H1 (cell line): ENCODE data around the gene STIM1.

Experiments used
- BACH1 ChIP-seq: IDR thresholded peaks from 2 replicates; pipeline ENCODE4 v1.6.1; 2012; ENCODE audit warnings: low read length, improper control_type of control experiment
- BRCA1 ChIP-seq: IDR thresholded peaks from 2 replicates; pipeline ENCODE4 v1.6.1; 2012; ENCODE audit warnings: low read depth, low read length, improper control_type of control experiment
- CHD1 ChIP-seq: IDR thresholded peaks from 2 replicates; pipeline ENCODE4 v1.6.1; 2012; ENCODE audit warnings: low read depth, low read length, improper control_type of control experiment
- EGR1 ChIP-seq: IDR thresholded peaks from 2 replicates; pipeline ENCODE4 v1.6.1; 2011; ENCODE audit warnings: low read depth, low read length, borderline replicate concordance
- HDAC2 ChIP-seq, 2 experiments: fragments of 300-600 bp in 1 of 2; sonication (generic) in 1 of 2; IDR thresholded peaks; 2 replicates each; pipeline ENCODE4 v1.6.1; 2011 to 2012; ENCODE audit warnings: low read depth in 2 of 2, low read length in 2 of 2, mild to moderate bottlenecking in 2 of 2, moderate library complexity in 2 of 2, borderline replicate concordance in 1 of 2, inconsistent platforms in 1 of 2
- HDAC6 ChIP-seq: IDR thresholded peaks from one replicate; pipeline ENCODE4 v1.7.1; 2012; ENCODE audit warnings: low read depth, mild to moderate bottlenecking, inconsistent platforms, low read length, moderate library complexity
- JUN ChIP-seq: IDR thresholded peaks from 2 replicates; pipeline ENCODE4 v1.6.1; 2011; ENCODE audit warnings: low read depth, mild to moderate bottlenecking, improper control_type of control experiment, low read length
- POLR2A ChIP-seq, 2 experiments: IDR thresholded peaks; 1 replicate in 1 of 2; 2 replicates in 1 of 2; pipeline ENCODE4 v1.6.1; 2011; ENCODE audit warnings: low read depth in 2 of 2, low read length in 2 of 2, mild to moderate bottlenecking in 2 of 2; ENCODE audit errors: control extremely low read depth in 1 of 2
- SRF ChIP-seq: IDR thresholded peaks from 2 replicates; pipeline ENCODE4 v1.6.1; 2011; ENCODE audit warnings: mild to moderate bottlenecking, low read depth, low read length, moderate library complexity
- TF ChIP-seq, protein P1 (sequence below), 3 experiments: IDR thresholded peaks; 1 replicate in 2 of 3; 2 replicates in 1 of 3; pipeline versions ENCODE4 v1.5.1 to v1.6.1; 2011; ENCODE audit warnings: low read length in 3 of 3, mild to moderate bottlenecking in 3 of 3, inconsistent platforms in 2 of 3, low read depth in 1 of 3, moderate library complexity in 1 of 3; ENCODE audit not compliant: insufficient read depth in 1 of 3; ENCODE audit errors: control extremely low read depth in 1 of 3
- TF ChIP-seq, protein P2 (sequence below): IDR thresholded peaks from 2 replicates; pipeline ENCODE4 v1.6.1; 2011; ENCODE audit warnings: low read depth, mild to moderate bottlenecking, low read length; ENCODE audit not compliant: insufficient read depth
- TF ChIP-seq, protein P3 (sequence below): IDR thresholded peaks from 2 replicates; pipeline ENCODE4 v1.6.1; 2012; ENCODE audit warnings: inconsistent platforms

DNA sequence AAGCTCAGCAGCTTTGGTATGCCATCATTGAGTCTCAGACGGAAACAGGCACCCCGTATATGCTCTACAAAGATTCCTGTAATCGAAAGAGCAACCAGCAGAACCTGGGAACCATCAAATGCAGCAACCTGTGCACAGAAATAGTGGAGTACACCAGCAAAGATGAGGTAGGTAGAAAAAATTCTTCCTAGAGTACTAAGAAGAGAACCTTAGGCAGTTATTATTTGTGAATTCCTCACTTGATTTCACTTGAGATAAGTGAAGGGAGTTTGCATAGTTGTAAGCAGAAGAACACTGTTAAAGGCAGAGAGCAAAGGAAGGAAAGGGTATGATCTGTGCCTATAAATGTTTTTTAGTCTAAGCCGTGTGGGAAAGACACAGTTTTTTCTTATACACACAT lies 267.8 kb downstream of the STIM1 start:
- TF ChIP-seq, protein P1, sequence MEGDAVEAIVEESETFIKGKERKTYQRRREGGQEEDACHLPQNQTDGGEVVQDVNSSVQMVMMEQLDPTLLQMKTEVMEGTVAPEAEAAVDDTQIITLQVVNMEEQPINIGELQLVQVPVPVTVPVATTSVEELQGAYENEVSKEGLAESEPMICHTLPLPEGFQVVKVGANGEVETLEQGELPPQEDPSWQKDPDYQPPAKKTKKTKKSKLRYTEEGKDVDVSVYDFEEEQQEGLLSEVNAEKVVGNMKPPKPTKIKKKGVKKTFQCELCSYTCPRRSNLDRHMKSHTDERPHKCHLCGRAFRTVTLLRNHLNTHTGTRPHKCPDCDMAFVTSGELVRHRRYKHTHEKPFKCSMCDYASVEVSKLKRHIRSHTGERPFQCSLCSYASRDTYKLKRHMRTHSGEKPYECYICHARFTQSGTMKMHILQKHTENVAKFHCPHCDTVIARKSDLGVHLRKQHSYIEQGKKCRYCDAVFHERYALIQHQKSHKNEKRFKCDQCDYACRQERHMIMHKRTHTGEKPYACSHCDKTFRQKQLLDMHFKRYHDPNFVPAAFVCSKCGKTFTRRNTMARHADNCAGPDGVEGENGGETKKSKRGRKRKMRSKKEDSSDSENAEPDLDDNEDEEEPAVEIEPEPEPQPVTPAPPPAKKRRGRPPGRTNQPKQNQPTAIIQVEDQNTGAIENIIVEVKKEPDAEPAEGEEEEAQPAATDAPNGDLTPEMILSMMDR (IDR thresholded peaks at IDR 0.05; ENCODE audit: control extremely low read depth in 1 of 3, insufficient read depth in 1 of 3, low read depth in 1 of 3, low read length in 3 of 3), result no peak
- TF ChIP-seq HDAC2 (IDR thresholded peaks at IDR 0.05; ENCODE audit: borderline replicate concordance in 1 of 2, low read depth in 2 of 2, low read length in 2 of 2), result no peak
- no peak for TF ChIP-seq BACH1
- TF ChIP-seq CHD1, result no peak
- no peak for TF ChIP-seq SRF
- TF ChIP-seq POLR2A (IDR thresholded peaks at IDR 0.05; ENCODE audit: control extremely low read depth in 1 of 2, low read depth in 2 of 2, low read length in 2 of 2), result no peak
- TF ChIP-seq JUN, result no peak
- no peak for TF ChIP-seq EGR1
- no peak for TF ChIP-seq BRCA1
- TF ChIP-seq, protein P2, sequence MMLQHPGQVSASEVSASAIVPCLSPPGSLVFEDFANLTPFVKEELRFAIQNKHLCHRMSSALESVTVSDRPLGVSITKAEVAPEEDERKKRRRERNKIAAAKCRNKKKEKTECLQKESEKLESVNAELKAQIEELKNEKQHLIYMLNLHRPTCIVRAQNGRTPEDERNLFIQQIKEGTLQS, result no peak
- TF ChIP-seq HDAC6, result no peak
- TF ChIP-seq, protein P3, sequence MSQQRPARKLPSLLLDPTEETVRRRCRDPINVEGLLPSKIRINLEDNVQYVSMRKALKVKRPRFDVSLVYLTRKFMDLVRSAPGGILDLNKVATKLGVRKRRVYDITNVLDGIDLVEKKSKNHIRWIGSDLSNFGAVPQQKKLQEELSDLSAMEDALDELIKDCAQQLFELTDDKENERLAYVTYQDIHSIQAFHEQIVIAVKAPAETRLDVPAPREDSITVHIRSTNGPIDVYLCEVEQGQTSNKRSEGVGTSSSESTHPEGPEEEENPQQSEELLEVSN, result no peak
